Stomach (tissue), 9 donors: ENCODE data around the gene ENOX1. TPM values are rescaled to one million over a fixed set of nuclear protein-coding genes. Genes with fewer than 3 reads are reported as not detected.
A peak's percentile ranks its signal among the peaks of the same experiment; 100 is the strongest.

Experiments used
- DNase-seq, 2 donors: peaks; one replicate each; pipeline versions ENCODE4 v3.0.0 to v3.0.0-alpha.2; 2013 to 2019
- H3K27ac ChIP-seq, 5 donors: fragments of 200-600 bp in 4 of 5; sonication (generic) in 4 of 5; one replicate each; pipeline ENCODE4 v1.5.1; 2013 to 2019; ENCODE audit warnings: mild to moderate bottlenecking in 1 of 5, moderate library complexity in 1 of 5
- H3K27me3 ChIP-seq, 3 donors: fragments of 200-600 bp; sonication (generic); one replicate each; pipeline ENCODE4 v1.5.1; 2017 to 2019; ENCODE audit warnings: mixed run types in 1 of 3
- H3K36me3 ChIP-seq, 4 donors: fragments of 200-600 bp; sonication (generic); 1 replicate in 3 of 4; 2 replicates in 1 of 4; pipeline ENCODE4 v1.5.1; 2016 to 2019
- H3K4me1 ChIP-seq, 4 donors: fragments of 200-600 bp; sonication (generic); one replicate each; pipeline ENCODE4 v1.5.1; 2016 to 2019
- H3K4me3 ChIP-seq, 4 donors: fragments of 200-600 bp; sonication (generic) in 3 of 4; one replicate each; pipeline ENCODE4 v1.5.1; 2016 to 2019; ENCODE audit warnings: mild to moderate bottlenecking in 1 of 4
- H3K9me3 ChIP-seq, 4 donors: fragments of 200-600 bp; sonication (generic); one replicate each; pipeline ENCODE4 v1.5.1; 2016 to 2019
- CTCF ChIP-seq, 7 experiments: fragments of 450-650 bp in 4 of 7; fragments of 200-600 bp in 3 of 7; sonication (generic) in 3 of 7; IDR thresholded peaks; one replicate each; pipeline ENCODE4 v1.5.1; 2016 to 2019; ENCODE audit warnings: antibody characterized with exemption in 7 of 7, control low read depth in 2 of 7, mild to moderate bottlenecking in 1 of 7
- EP300 ChIP-seq: sonication (generic); formaldehyde crosslinking; IDR thresholded peaks from one replicate; pipeline ENCODE4 v1.6.1; 2017; ENCODE audit warnings: antibody characterized with exemption
- POLR2A ChIP-seq, 4 donors: fragments of 450-650 bp; IDR thresholded peaks; one replicate each; pipeline ENCODE4 v1.6.1; 2016; ENCODE audit warnings: antibody characterized with exemption in 4 of 4, control low read depth in 2 of 4, mild to moderate bottlenecking in 1 of 4, moderate library complexity in 1 of 4
- POLR2AphosphoS5 ChIP-seq, 3 donors: sonication (generic); formaldehyde crosslinking; IDR thresholded peaks; one replicate each; pipeline ENCODE4 v1.6.1; 2016; ENCODE audit warnings: antibody characterized with exemption in 3 of 3
- WGBS, 5 donors: extraction: QIAGEN DNeasy Blood & Tissue Kit in 3 of 5; methylation state at CpG; one replicate each; pipeline versions ENCODE4 v1.1.5 to v1.1.7; 2013 to 2018; 5-methylcytosine and 5-hydroxymethylcytosine counted together
- intact Hi-C: fragments of 100-400 bp; cut with DNase I; formaldehyde crosslinking; loops from one replicate; pipeline ENCODE4 v1.15.1; 2023; ENCODE audit warnings: low total_unique reads
- polyA plus RNA-seq, 3 donors: library from polyadenylated mRNA; stranded (reverse); fragments of 200-250 nt; gene quantifications; one replicate each; pipeline ENCODE4 v1.2.3, GENCODE V29; 2013
- total RNA-seq, 5 donors: library from RNA; depleted of rRNA; stranded (reverse); fragments of >200 nt; gene quantifications; one replicate each; pipeline versions ENCODE4 v1.1.0 to v1.2.3, GENCODE V29; 2014 to 2016
- donor health status: healthy with polysubstance abuse.
- donor health status: Bipolar disorder and iron deficiency.
- donor health status: healthy.

Gene ENOX1
- total and polyA plus RNA-seq, 8 donors = 0.46 to 6.2 (median 1.4) TPM; not detected in 1

GRCh38 chr13:43514311-43514710 lies 272.5 kb downstream of the ENOX1 start:
- Histone ChIP-seq H3K27ac (peak overlapping the region in 1 of 5 donors; percentile 40), H3K36me3 (no peaks in the 10 kb centered on the region), H3K4me3 (no peak overlapping the region), H3K4me1 (peaks cover 0 to 34% (median 10%) of the 10 kb centered on the region in 4 donors), H3K27me3 (no peaks in the 10 kb centered on the region), H3K9me3 (no peaks in the 10 kb centered on the region)
- 93 to 100% (median 96%) methylated on average over 1 of the region's 1 CpG for WGBS, 5 donors
- DNase-seq = peak in 1 of 2 donors; percentile 62
- TF ChIP-seq EP300 = no peak
- TF ChIP-seq CTCF (IDR thresholded peaks at IDR 0.05) = no peak
- TF ChIP-seq POLR2AphosphoS5 (IDR thresholded peaks at IDR 0.05) = no peak
- TF ChIP-seq POLR2A (IDR thresholded peaks at IDR 0.05) = no peak
- intact Hi-C loops = no loop called here

- Histone ChIP-seq H3K27me3 (no peaks in the 10 kb centered on the region), H3K4me1 (peaks cover 0 to 34% (median 10%) of the 10 kb centered on the region in 4 donors), H3K27ac (peak overlapping the region in 3 of 5 donors; percentile 26 to 66 (median 48)), H3K9me3 (no peaks in the 10 kb centered on the region), H3K36me3 (no peaks in the 10 kb centered on the region), H3K4me3 (no peak overlapping the region)
- no peak for DNase-seq
- WGBS, 5 donors = 80 to 94% (median 85%) methylated on average over 2 of the region's 2 CpGs
- TF ChIP-seq CTCF (IDR thresholded peaks at IDR 0.05) (no peak), POLR2A (IDR thresholded peaks at IDR 0.05) (no peak), EP300 (no peak), POLR2AphosphoS5 (IDR thresholded peaks at IDR 0.05) (no peak)
- intact Hi-C loops = no loop called here
Observed at GRCh38 chr13:43512221-43512620, 274.6 kb downstream of the ENOX1 start.

- Histone ChIP-seq H3K4me1 (peaks cover 0 to 34% (median 7%) of the 10 kb centered on the region in 4 donors), H3K27ac (peak overlapping the region in 3 of 5 donors; percentile 26 to 66 (median 48)), H3K4me3 (no peak overlapping the region), H3K27me3 (no peaks in the 10 kb centered on the region), H3K36me3 (no peaks in the 10 kb centered on the region), H3K9me3 (no peaks in the 10 kb centered on the region)
- intact Hi-C loops = no loop called here
- 63 to 73% (median 66%) methylated on average over 6 of the region's 6 CpGs for WGBS, 5 donors
- peak in 1 of 2 donors; percentile 24 for DNase-seq
- no peak for TF ChIP-seq POLR2A (IDR thresholded peaks at IDR 0.05)
Observed at GRCh38 chr13:43510956-43511901, 275.5 kb downstream of the ENOX1 start.

DNA sequence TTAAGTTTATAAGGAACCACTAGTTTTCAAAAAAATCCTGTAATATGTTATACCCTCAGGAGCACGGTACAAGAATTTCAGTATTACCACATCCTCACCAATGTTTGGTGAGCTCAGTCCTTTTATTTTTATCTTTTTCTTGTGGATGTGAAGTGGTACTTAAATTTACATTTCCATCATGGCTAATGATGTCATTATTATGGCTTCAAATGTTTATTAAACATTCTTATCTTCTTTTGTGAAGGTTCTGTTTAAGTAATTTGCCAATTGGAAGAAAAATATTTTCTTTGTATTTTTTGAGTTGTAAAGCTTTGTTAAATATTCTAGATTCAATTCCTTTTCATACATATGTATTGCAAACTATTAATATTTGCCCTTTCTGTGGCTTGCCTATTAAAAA lies 291.0 kb downstream of the ENOX1 start:
- WGBS, 5 donors = 45 to 77% (median 55%) methylated on average over 1 of the region's 1 CpG
- TF ChIP-seq CTCF (IDR thresholded peaks at IDR 0.05) (no peak), POLR2AphosphoS5 (IDR thresholded peaks at IDR 0.05) (no peak)
- intact Hi-C loops = no loop called here

DNA sequence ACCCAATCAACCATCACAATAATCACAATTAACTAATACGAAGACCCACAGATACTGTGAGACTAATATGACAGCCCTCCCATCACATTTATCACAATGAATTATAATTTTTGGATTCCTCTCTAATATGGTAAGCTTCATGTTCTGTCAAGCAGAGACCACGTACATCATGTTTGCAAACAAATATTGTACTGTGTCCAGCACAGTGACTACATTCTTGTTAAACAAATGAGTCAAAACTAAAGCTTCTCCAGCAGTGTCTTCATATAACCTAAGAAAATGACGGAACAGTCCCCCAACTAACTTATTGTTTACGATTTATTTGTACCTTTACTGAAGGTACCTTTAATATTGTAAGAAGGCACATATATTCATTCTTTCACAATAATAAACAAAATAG lies 292.6 kb downstream of the ENOX1 start:
- H3K4me3 ChIP-seq = no peak overlapping the region
- no peaks in the 10 kb centered on the region for H3K4me1 ChIP-seq
- H3K36me3 ChIP-seq = no peaks in the 10 kb centered on the region
- TF ChIP-seq EP300 = no peak
- no peak for TF ChIP-seq CTCF (IDR thresholded peaks at IDR 0.05)
- TF ChIP-seq POLR2AphosphoS5 (IDR thresholded peaks at IDR 0.05) = no peak
- no peak for TF ChIP-seq POLR2A (IDR thresholded peaks at IDR 0.05)
- no peak overlapping the region for H3K27ac ChIP-seq
- intact Hi-C loops = no loop called here
- H3K9me3 ChIP-seq = no peaks in the 10 kb centered on the region
- no peak for DNase-seq
- 83 to 89% (median 83%) methylated on average over 4 of the region's 4 CpGs for WGBS, 5 donors
- H3K27me3 ChIP-seq = no peaks in the 10 kb centered on the region

More for the DNA sequence above, 291.0 kb downstream of the ENOX1 start:
- no peak overlapping the region for H3K27ac ChIP-seq
- H3K9me3 ChIP-seq = no peaks in the 10 kb centered on the region
- no peaks in the 10 kb centered on the region for H3K4me1 ChIP-seq
- no peak for DNase-seq
- H3K4me3 ChIP-seq = no peak overlapping the region
- no peaks in the 10 kb centered on the region for H3K36me3 ChIP-seq
- no peaks in the 10 kb centered on the region for H3K27me3 ChIP-seq
